ENCODE data around the gene DBT. TPM values are rescaled to one million over a fixed set of nuclear protein-coding genes. Genes with fewer than 3 reads are reported as not detected.

The DBT gene

DNA sequence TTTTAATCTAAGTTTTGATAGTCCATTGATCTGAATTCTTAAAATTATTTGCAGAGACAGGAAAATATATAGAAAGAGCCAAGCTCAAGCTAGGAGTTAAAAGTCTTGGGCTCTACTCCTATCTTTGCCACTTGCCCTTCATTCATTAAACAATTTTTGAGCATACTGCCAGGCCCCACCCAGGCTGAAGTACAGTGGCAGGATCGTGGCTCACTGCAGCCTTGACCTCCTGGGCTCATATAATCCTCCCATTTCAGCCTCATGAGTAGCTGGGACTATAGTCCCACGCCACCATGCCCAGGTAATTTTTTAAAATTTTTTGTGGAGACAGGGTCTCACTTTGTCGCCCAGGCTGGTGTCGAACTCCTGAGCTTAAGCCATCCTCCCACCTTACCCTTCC lies 108.4 kb downstream of the DBT start:
- no peak for DNase-seq (ENCODE audit: low read depth in 1 of 2, low spot score in 1 of 2)
- no peak overlapping the region for H3K27ac ChIP-seq (replicated peaks)

DNA sequence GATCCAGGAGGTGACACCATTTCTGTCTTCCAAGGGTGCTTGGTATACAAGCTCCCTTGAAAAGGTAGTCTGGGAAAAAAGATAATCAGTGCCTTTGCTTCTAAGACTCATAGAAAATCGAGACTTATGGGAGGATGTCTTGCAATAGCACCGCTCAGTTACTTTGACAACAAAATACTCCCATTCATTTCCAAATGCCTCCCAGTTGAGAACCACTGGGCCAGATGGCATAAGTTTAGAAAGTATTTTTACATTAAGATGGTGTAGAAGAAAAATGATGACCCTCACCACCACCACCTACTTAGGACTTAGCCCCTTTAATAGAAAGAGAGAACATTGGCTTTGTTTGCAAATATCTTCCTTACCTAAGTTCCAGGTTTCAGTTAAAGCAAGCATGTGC lies 112.0 kb downstream of the DBT start:
- H3K27me3 ChIP-seq (ENCODE audit: insufficient read depth, poor library complexity, severe bottlenecking), result no peaks in the 10 kb centered on the region
- TF ChIP-seq SPI1 (IDR thresholded peaks at IDR 0.05; ENCODE audit: borderline replicate concordance, low read depth) (no peak), POLR2AphosphoS5 (IDR thresholded peaks at IDR 0.05; ENCODE audit: low read depth) (no peak), GABPA (IDR thresholded peaks at IDR 0.05; ENCODE audit: low read depth) (no peak)
- TF ChIP-seq, protein P1, sequence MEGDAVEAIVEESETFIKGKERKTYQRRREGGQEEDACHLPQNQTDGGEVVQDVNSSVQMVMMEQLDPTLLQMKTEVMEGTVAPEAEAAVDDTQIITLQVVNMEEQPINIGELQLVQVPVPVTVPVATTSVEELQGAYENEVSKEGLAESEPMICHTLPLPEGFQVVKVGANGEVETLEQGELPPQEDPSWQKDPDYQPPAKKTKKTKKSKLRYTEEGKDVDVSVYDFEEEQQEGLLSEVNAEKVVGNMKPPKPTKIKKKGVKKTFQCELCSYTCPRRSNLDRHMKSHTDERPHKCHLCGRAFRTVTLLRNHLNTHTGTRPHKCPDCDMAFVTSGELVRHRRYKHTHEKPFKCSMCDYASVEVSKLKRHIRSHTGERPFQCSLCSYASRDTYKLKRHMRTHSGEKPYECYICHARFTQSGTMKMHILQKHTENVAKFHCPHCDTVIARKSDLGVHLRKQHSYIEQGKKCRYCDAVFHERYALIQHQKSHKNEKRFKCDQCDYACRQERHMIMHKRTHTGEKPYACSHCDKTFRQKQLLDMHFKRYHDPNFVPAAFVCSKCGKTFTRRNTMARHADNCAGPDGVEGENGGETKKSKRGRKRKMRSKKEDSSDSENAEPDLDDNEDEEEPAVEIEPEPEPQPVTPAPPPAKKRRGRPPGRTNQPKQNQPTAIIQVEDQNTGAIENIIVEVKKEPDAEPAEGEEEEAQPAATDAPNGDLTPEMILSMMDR (IDR thresholded peaks at IDR 0.05; ENCODE audit: insufficient read depth, low read length), result no peak
- TF ChIP-seq, protein P2, sequence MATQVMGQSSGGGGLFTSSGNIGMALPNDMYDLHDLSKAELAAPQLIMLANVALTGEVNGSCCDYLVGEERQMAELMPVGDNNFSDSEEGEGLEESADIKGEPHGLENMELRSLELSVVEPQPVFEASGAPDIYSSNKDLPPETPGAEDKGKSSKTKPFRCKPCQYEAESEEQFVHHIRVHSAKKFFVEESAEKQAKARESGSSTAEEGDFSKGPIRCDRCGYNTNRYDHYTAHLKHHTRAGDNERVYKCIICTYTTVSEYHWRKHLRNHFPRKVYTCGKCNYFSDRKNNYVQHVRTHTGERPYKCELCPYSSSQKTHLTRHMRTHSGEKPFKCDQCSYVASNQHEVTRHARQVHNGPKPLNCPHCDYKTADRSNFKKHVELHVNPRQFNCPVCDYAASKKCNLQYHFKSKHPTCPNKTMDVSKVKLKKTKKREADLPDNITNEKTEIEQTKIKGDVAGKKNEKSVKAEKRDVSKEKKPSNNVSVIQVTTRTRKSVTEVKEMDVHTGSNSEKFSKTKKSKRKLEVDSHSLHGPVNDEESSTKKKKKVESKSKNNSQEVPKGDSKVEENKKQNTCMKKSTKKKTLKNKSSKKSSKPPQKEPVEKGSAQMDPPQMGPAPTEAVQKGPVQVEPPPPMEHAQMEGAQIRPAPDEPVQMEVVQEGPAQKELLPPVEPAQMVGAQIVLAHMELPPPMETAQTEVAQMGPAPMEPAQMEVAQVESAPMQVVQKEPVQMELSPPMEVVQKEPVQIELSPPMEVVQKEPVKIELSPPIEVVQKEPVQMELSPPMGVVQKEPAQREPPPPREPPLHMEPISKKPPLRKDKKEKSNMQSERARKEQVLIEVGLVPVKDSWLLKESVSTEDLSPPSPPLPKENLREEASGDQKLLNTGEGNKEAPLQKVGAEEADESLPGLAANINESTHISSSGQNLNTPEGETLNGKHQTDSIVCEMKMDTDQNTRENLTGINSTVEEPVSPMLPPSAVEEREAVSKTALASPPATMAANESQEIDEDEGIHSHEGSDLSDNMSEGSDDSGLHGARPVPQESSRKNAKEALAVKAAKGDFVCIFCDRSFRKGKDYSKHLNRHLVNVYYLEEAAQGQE (IDR thresholded peaks at IDR 0.05; ENCODE audit: insufficient replicate concordance, low read depth), result no peak
- DNase-seq (ENCODE audit: low read depth in 1 of 2, low spot score in 1 of 2), result no peak
- H3K4me3 ChIP-seq (replicated peaks; ENCODE audit: insufficient read depth, low read length), result no peak overlapping the region
- H3K27ac ChIP-seq (replicated peaks), result no peak overlapping the region

More for the DNA sequence above, 108.4 kb downstream of the DBT start:
- no peaks in the 10 kb centered on the region for H3K27me3 ChIP-seq (ENCODE audit: insufficient read depth, poor library complexity, severe bottlenecking)
- no peak overlapping the region for H3K4me3 ChIP-seq (replicated peaks; ENCODE audit: insufficient read depth, low read length)
- TF ChIP-seq, protein P2 (IDR thresholded peaks at IDR 0.05; ENCODE audit: insufficient replicate concordance, low read depth), result no peak
- TF ChIP-seq GABPA (IDR thresholded peaks at IDR 0.05; ENCODE audit: low read depth) (no peak), POLR2AphosphoS5 (IDR thresholded peaks at IDR 0.05; ENCODE audit: low read depth) (no peak), SPI1 (IDR thresholded peaks at IDR 0.05; ENCODE audit: borderline replicate concordance, low read depth) (no peak)
- TF ChIP-seq, protein P1 (IDR thresholded peaks at IDR 0.05; ENCODE audit: insufficient read depth, low read length), result no peak

Small RNA genes lying within 50 kb of the gene (microRNA-seq; reads per million reads assigned to microRNA genes)
- gene MIR553, result not detected
